Heart left ventricle (tissue), 16 donors: Measurements from ENCODE around the gene C19orf38. TPM values are rescaled to one million over a fixed set of nuclear protein-coding genes. Genes with fewer than 3 reads are reported as not detected.
A peak's percentile ranks its signal among the peaks of the same experiment; 100 is the strongest.

Experiments
- ATAC-seq, 4 donors: fragments of 200-7000 bp; cut with Tn5 transposase; one replicate each; pipeline ENCODE4 v1.9.1; 2020 to 2022; ENCODE audit warnings: moderate library complexity in 4 of 4, mild to moderate bottlenecking in 3 of 4, moderate number of reproducible peaks in 1 of 4
- DNase-seq, 5 donors: peaks; one replicate each; pipeline ENCODE4 v3.0.0-alpha.2; 2020
- H3K27ac ChIP-seq, 12 donors: fragments of 200-600 bp; sonication (generic) in 4 of 12; one replicate each; pipeline versions ENCODE4 v1.5.0 to v1.8.0; 2016 to 2022; ENCODE audit warnings: mild to moderate bottlenecking in 2 of 12
- H3K27me3 ChIP-seq, 9 donors: fragments of 200-600 bp; sonication (generic) in 2 of 9; one replicate each; pipeline versions ENCODE4 v1.5.1 to v1.8.0; 2016 to 2022; ENCODE audit warnings: mild to moderate bottlenecking in 3 of 9
- H3K36me3 ChIP-seq, 9 donors: fragments of 200-600 bp; sonication (generic) in 2 of 9; one replicate each; pipeline versions ENCODE4 v1.5.0 to v1.8.0; 2018 to 2022; ENCODE audit warnings: mild to moderate bottlenecking in 2 of 9
- H3K4me1 ChIP-seq, 12 donors: fragments of 200-600 bp; sonication (generic) in 4 of 12; one replicate each; pipeline versions ENCODE4 v1.5.0 to v1.8.0; 2016 to 2022; ENCODE audit warnings: mild to moderate bottlenecking in 3 of 12
- H3K4me3 ChIP-seq, 12 donors: fragments of 200-600 bp; sonication (generic) in 4 of 12; one replicate each; pipeline versions ENCODE4 v1.5.0 to v1.8.0; 2017 to 2022; ENCODE audit warnings: mild to moderate bottlenecking in 9 of 12, moderate library complexity in 4 of 12
- H3K9me3 ChIP-seq, 12 donors: fragments of 200-600 bp; sonication (generic) in 4 of 12; one replicate each; pipeline versions ENCODE4 v1.5.0 to v1.8.0; 2016 to 2022; ENCODE audit warnings: mild to moderate bottlenecking in 1 of 12
- CTCF ChIP-seq, 12 donors: fragments of 200-600 bp; sonication (generic) in 4 of 12; IDR thresholded peaks; one replicate each; pipeline versions ENCODE4 v1.5.0 to v1.8.0; 2018 to 2022; ENCODE audit warnings: antibody characterized with exemption in 12 of 12, mild to moderate bottlenecking in 5 of 12
- POLR2A ChIP-seq, 2 donors: fragments of 450-650 bp; IDR thresholded peaks; one replicate each; pipeline ENCODE4 v1.6.1; 2017; ENCODE audit warnings: antibody characterized with exemption in 2 of 2, mild to moderate bottlenecking in 2 of 2, moderate library complexity in 2 of 2
- WGBS, 4 donors: extraction: QIAGEN DNeasy Blood & Tissue Kit in 2 of 4; methylation state at CpG; one replicate each; pipeline versions ENCODE4 v1.1.5 to v1.1.7; 2013 to 2018; 5-methylcytosine and 5-hydroxymethylcytosine counted together
- intact Hi-C, 10 donors: fragments of 100-400 bp; cut with DNase I; formaldehyde crosslinking; loops; one replicate each; pipeline versions ENCODE4 v1.11.1 to v1.14.2; 2022
- polyA plus RNA-seq, 2 donors: library from polyadenylated mRNA; stranded (reverse); fragments of 200-250 nt; gene quantifications; one replicate each; pipeline ENCODE4 v1.2.3, GENCODE V29; 2013
- total RNA-seq, 9 donors: library from RNA; depleted of rRNA in 2 of 9; stranded (reverse); fragments of >200 nt in 2 of 9; fragmentation: NEBNext Ultra II Directional in 3 of 9; extraction: Animal tissue kit (Norgen Biotek cat#: 25700) in 3 of 9; gene quantifications; one replicate each; pipeline versions ENCODE4 v1.1.0 to v1.2.4, GENCODE V29; 2016 to 2023
- donor health status: ischemic (EF 13 %, LVEDD 7.1; RV severe dilation, severe dysfunction).
- donor health status: healthy with polysubstance abuse.
- donor health status: DM: no; HTN: yes; CAD: no.
- donor health status: DM: no; HTN: no; CAD: no.
- donor health status: ischemic (EF 25% LVEDD 6.9; RV normal size, moderate dysfunction).
- donor health status: ischemic (EF 25% LVEDD 5.7; RV mildly dilated, moderate dysfunction).
- donor health status: healthy.
- donor health status: DM: yes; HTN: yes; CAD: no.
- donor health status: ischemic (EF 35%, LVEDD 5.7; RV mildly dilated, moderate dysfunction).
- donor health status: nonischemic (EF 11% LVEDD 7.7; RV severe dilation, severe dysfunction).
- donor health status: DM: yes; HTN: yes; CAD: no.
- donor health status: PGD.
- donor health status: ischemic (EF 29% LVEDD 5.4; RV normal size, mild dysfunction).
- donor health status: nonischemic (EF 23%, LVEDD 6.1; RV moderate dilation, normal function).

C19orf38 gene
- total and polyA plus RNA-seq, 11 donors: 0.21 to 6.0 (median 0.86) TPM

- Histone ChIP-seq H3K4me1 (peaks cover 3 to 45% (median 17%) of the 10 kb centered on the region in 12 donors), H3K27ac (peak overlapping the region in 2 of 12 donors; percentile 16 to 72), H3K36me3 (no peaks in the 10 kb centered on the region), H3K9me3 (no peaks in the 10 kb centered on the region), H3K27me3 (no peaks in the 10 kb centered on the region), H3K4me3 (no peak overlapping the region)
- no peak for TF ChIP-seq CTCF (IDR thresholded peaks at IDR 0.05)
- TF ChIP-seq POLR2A (IDR thresholded peaks at IDR 0.05): no peak
- ATAC-seq: no peak
- DNase-seq: no peak
- 78 to 81% (median 78%) methylated on average over 20 of the region's 20 CpGs for WGBS, 4 donors
- intact Hi-C loops: no loop called here
These were observed 37.3 kb downstream of the C19orf38 start for GRCh38 chr19:10885201-10886169.

- TF ChIP-seq POLR2A (IDR thresholded peaks at IDR 0.05) (no peak), CTCF (IDR thresholded peaks at IDR 0.05) (no peak)
- Histone ChIP-seq H3K27ac (peak overlapping the region in 2 of 12 donors; percentile 33 to 38), H3K36me3 (no peaks in the 10 kb centered on the region), H3K27me3 (no peaks in the 10 kb centered on the region), H3K9me3 (no peaks in the 10 kb centered on the region), H3K4me3 (no peak overlapping the region), H3K4me1 (peaks cover 0 to 47% (median 19%) of the 10 kb centered on the region in 12 donors)
- DNase-seq: no peak
- intact Hi-C loops: no loop called here
- ATAC-seq: peak in 1 of 4 donors; percentile 5
- WGBS, 4 donors: 81 to 95% (median 87%) methylated on average over 8 to 9 of the region's 9 CpGs
These were observed 39.6 kb downstream of the C19orf38 start for GRCh38 chr19:10887616-10888367.

- WGBS, 4 donors: 72 to 74% (median 74%) methylated on average over 13 of the region's 13 CpGs
- Histone ChIP-seq H3K4me3 (no peak overlapping the region), H3K36me3 (no peaks in the 10 kb centered on the region), H3K9me3 (no peaks in the 10 kb centered on the region), H3K4me1 (peaks cover 0 to 48% (median 18%) of the 10 kb centered on the region in 12 donors), H3K27ac (peak overlapping the region in 1 of 12 donors; percentile 17), H3K27me3 (no peaks in the 10 kb centered on the region)
- intact Hi-C loops: no loop called here
- DNase-seq (no peak), ATAC-seq (no peak)
- no peak for TF ChIP-seq CTCF (IDR thresholded peaks at IDR 0.05)
These were observed 40.2 kb downstream of the C19orf38 start for GRCh38 chr19:10888421-10888866.

- intact Hi-C loops: no loop called here
- ATAC-seq: no peak
- H3K4me1 ChIP-seq: peaks cover 0 to 50% (median 18%) of the 10 kb centered on the region in 12 donors
These were observed 41.7 kb downstream of the C19orf38 start for GRCh38 chr19:10889880-10890279.

More at GRCh38 chr19:10889880-10890279, 41.7 kb downstream of the C19orf38 start:
- Histone ChIP-seq H3K27me3 (no peaks in the 10 kb centered on the region), H3K36me3 (no peaks in the 10 kb centered on the region), H3K4me3 (no peak overlapping the region), H3K9me3 (no peaks in the 10 kb centered on the region), H3K27ac (no peak overlapping the region)
- TF ChIP-seq POLR2A (IDR thresholded peaks at IDR 0.05) (no peak), CTCF (IDR thresholded peaks at IDR 0.05) (no peak)
- DNase-seq: no peak
- WGBS, 4 donors: 93 to 98% (median 95%) methylated on average over 4 of the region's 4 CpGs
